K562 (cell line): Measurements from ENCODE around the gene TSPAN14. TPM values are rescaled to one million over a fixed set of nuclear protein-coding genes. Genes with fewer than 3 reads are reported as not detected.

ENCODE experiments used
- ATF4 ChIP-seq: fragments of 450-650 bp; formaldehyde crosslinking; IDR thresholded peaks from 2 replicates; pipeline ENCODE4 v1.4.0; 2022; ENCODE audit warnings: mild to moderate bottlenecking, moderate library complexity
- CEBPG ChIP-seq, 3 experiments: fragments of 200-800 bp in 1 of 3; sonication (Bioruptor generic) in 1 of 3; sonication (generic) in 1 of 3; formaldehyde crosslinking in 1 of 3; IDR thresholded peaks in 2 of 3; conservative IDR thresholded peaks in 1 of 3; 2 replicates each; pipeline versions ENCODE4 v1.6.1 to v1.8.0; 2016 to 2022; ENCODE audit warnings: missing compliant biosample characterization in 2 of 3, missing genetic modification characterization in 2 of 3, mild to moderate bottlenecking in 1 of 3, missing genetic modification reagents in 1 of 3
- DDX20 ChIP-seq: fragments of 450-650 bp; IDR thresholded peaks from 2 replicates; pipeline ENCODE4 v1.6.1; 2016; ENCODE audit warnings: missing genetic modification characterization, low read depth, mild to moderate bottlenecking, missing compliant biosample characterization, moderate library complexity
- ELF2 ChIP-seq: fragments of 250-450 bp; sonication (Bioruptor Pico); IDR thresholded peaks from 2 replicates; pipeline ENCODE4 v1.5.0; 2021; ENCODE audit warnings: mild to moderate bottlenecking
- FOXA3 ChIP-seq, 2 experiments: fragments of 450-650 bp in 1 of 2; sonication (generic) in 1 of 2; formaldehyde crosslinking; IDR thresholded peaks in 1 of 2; conservative IDR thresholded peaks in 1 of 2; 2 replicates each; pipeline versions ENCODE4 v1.4.0 to v1.8.0; 2020 to 2022; ENCODE audit warnings: mild to moderate bottlenecking in 2 of 2, missing genetic modification reagents in 1 of 2
- GABPB2 ChIP-seq: fragments of 250-450 bp; sonication (Bioruptor Pico); conservative IDR thresholded peaks from 2 replicates; pipeline ENCODE4 v1.5.1; 2021; ENCODE audit warnings: mild to moderate bottlenecking
- HNRNPUL1 ChIP-seq: fragments of 200-400 bp; formaldehyde crosslinking; IDR thresholded peaks from 2 replicates; pipeline ENCODE4 v1.6.1; 2017; ENCODE audit warnings: low read length
- NFE2 ChIP-seq: IDR thresholded peaks from 2 replicates; pipeline ENCODE4 v1.6.1; 2014; ENCODE audit warnings: antibody characterized with exemption, low read depth
- NFYB ChIP-seq: IDR thresholded peaks from 2 replicates; pipeline ENCODE4 v1.6.1; 2011; ENCODE audit warnings: mild to moderate bottlenecking, moderate library complexity; ENCODE audit not compliant: insufficient read length; ENCODE audit errors: extremely low read depth
- PCBP1 ChIP-seq: fragments of 200-400 bp; formaldehyde crosslinking; IDR thresholded peaks from 2 replicates; pipeline ENCODE4 v1.6.1; 2018; ENCODE audit warnings: mild to moderate bottlenecking, low read depth, low read length; ENCODE audit not compliant: poor library complexity, severe bottlenecking
- PTRF ChIP-seq: fragments of 450-650 bp; IDR thresholded peaks from 2 replicates; pipeline ENCODE4 v1.6.1; 2016; ENCODE audit warnings: mild to moderate bottlenecking, missing genetic modification characterization, missing compliant biosample characterization
- RBM34 ChIP-seq: fragments of 200-400 bp; formaldehyde crosslinking; IDR thresholded peaks from 2 replicates; pipeline ENCODE4 v1.6.1; 2018; ENCODE audit warnings: low read length, borderline replicate concordance; ENCODE audit not compliant: insufficient read depth
- TFE3 ChIP-seq: fragments of 450-650 bp; formaldehyde crosslinking; IDR thresholded peaks from 2 replicates; pipeline ENCODE4 v1.4.0; 2020; ENCODE audit warnings: mild to moderate bottlenecking, mixed read lengths
- ZKSCAN3 ChIP-seq: fragments of 250-450 bp; sonication (Bioruptor Pico); IDR thresholded peaks from 2 replicates; pipeline ENCODE4 v1.4.0; 2020
- ZNF41 ChIP-seq: fragments of 250-450 bp; sonication (Bioruptor Pico); conservative IDR thresholded peaks from 2 replicates; pipeline ENCODE4 v1.4.0; 2020; ENCODE audit warnings: mild to moderate bottlenecking
- ZNF589 ChIP-seq: fragments of 200-800 bp; sonication (Bioruptor generic); IDR thresholded peaks from 2 replicates; pipeline ENCODE4 v1.6.1; 2016; ENCODE audit warnings: low read depth, missing genetic modification characterization, missing compliant biosample characterization
- ZNF785 ChIP-seq: fragments of 250-450 bp; sonication (Bioruptor Pico); IDR thresholded peaks from 2 replicates; pipeline ENCODE4 v1.4.0; 2020; ENCODE audit warnings: mild to moderate bottlenecking
- polyA plus RNA-seq, 8 experiments: library from polyadenylated mRNA; depleted of rRNA in 4 of 8; stranded (reverse) in 5 of 8; unstranded in 3 of 8; fragments of >200 nt; fragmentation: Nextera tagmentation in 2 of 8; fragmentation: Illumina TruSeq in 1 of 8; extraction: Ambion mirVana in 2 of 8; extraction: Trizol in 1 of 8; gene quantifications; 2 replicates each; pipeline versions ENCODE4 v1.2.1 to v1.2.3, GENCODE V29; 2011 to 2014; ENCODE audit warnings: inconsistent platforms in 1 of 8, missing spikeins in 1 of 8
- total RNA-seq, 7 experiments: library from RNA; depleted of rRNA in 6 of 7; stranded (reverse); fragments of >200 nt in 6 of 7; fragmentation: Illumina TruSeq in 2 of 7; extraction: Trizol in 2 of 7; gene quantifications; 2 replicates each; pipeline versions ENCODE4 v1.2.1 to v1.2.3, GENCODE V29; 2011 to 2021; ENCODE audit warnings: low replicate concordance in 1 of 7
- TF ChIP-seq, protein P1 (sequence below): fragments of 200-400 bp; formaldehyde crosslinking; IDR thresholded peaks from 2 replicates; pipeline ENCODE4 v1.6.1; 2017; ENCODE audit warnings: mild to moderate bottlenecking, low read depth, low read length, moderate library complexity
- TF ChIP-seq, protein P2 (sequence below): fragments of 450-650 bp; formaldehyde crosslinking; IDR thresholded peaks from 2 replicates; pipeline ENCODE4 v1.4.0; 2020; ENCODE audit warnings: mild to moderate bottlenecking, moderate library complexity
- TF ChIP-seq, protein P3 (sequence below): sonication (generic); formaldehyde crosslinking; IDR thresholded peaks from 2 replicates; pipeline ENCODE4 v1.8.1; 2022; ENCODE audit warnings: missing genetic modification reagents

TSPAN14 gene
- total and polyA plus RNA-seq, 9 of the 15 experiments (the other 6 are each of a cell fraction or from before 2014, with no cell fraction given): 5.8 to 92.9 (median 23.3) TPM

DNA sequence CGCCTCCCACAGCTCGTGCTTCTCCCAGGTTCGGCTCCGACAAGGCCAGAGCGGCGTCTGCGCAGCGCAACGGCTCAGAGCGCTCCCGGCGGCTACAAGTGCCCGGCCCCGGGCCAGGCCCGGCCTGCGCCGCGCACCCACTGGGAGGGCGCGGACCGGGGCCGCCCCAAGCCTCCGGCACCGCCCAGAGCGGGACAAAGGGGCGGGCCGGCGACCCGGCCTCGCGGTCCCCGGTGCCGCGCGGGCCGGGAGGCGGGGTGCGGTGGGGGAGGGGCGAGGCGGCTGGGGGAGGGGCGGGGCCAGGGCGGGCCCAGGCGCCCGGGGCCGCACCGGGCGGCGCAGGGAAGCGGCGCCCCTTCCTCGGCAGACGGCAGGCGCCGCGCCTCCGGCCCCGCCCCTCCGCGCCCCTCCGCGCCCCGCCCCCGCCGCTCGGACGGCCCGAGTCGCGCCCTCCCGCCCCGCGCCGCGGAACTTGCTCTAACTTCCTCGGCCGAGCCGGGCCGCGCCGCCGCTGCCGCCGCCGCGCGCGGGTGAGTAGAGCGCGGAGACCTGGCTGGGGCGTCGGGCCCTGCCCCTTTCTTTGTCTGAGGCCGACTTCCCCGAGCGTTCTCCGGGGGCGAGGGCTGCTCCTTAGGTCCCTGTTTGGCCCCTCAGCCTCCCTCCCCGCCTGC lies at the start of gene TSPAN14 (continued):
- TF ChIP-seq, protein P1, sequence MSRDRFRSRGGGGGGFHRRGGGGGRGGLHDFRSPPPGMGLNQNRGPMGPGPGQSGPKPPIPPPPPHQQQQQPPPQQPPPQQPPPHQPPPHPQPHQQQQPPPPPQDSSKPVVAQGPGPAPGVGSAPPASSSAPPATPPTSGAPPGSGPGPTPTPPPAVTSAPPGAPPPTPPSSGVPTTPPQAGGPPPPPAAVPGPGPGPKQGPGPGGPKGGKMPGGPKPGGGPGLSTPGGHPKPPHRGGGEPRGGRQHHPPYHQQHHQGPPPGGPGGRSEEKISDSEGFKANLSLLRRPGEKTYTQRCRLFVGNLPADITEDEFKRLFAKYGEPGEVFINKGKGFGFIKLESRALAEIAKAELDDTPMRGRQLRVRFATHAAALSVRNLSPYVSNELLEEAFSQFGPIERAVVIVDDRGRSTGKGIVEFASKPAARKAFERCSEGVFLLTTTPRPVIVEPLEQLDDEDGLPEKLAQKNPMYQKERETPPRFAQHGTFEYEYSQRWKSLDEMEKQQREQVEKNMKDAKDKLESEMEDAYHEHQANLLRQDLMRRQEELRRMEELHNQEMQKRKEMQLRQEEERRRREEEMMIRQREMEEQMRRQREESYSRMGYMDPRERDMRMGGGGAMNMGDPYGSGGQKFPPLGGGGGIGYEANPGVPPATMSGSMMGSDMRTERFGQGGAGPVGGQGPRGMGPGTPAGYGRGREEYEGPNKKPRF: no peak
- TF ChIP-seq GABPB2 (CRISPR knock-in tag) (no peak), ZNF785 (CRISPR knock-in tag) (no peak), NFE2 (no peak), PCBP1 (no peak), FOXA3 (CRISPR knock-in tag; conservative IDR thresholded peaks at IDR 0.05 in 1 of 2, IDR thresholded peaks at IDR 0.05 in 1 of 2) (no peak), ZKSCAN3 (CRISPR knock-in tag) (no peak), HNRNPUL1 (no peak), NFYB (no peak), ATF4 (no peak; the same call in 1 of the 2 replicates), TFE3 (CRISPR knock-in tag) (no peak), RBM34 (no peak), PTRF (tag) (no peak), CEBPG (CRISPR knock-in tag; IDR thresholded peaks at IDR 0.05) (no peak), CEBPG (tag; conservative IDR thresholded peaks at IDR 0.05 in 1 of 2, IDR thresholded peaks at IDR 0.05 in 1 of 2) (no peak), DDX20 (tag) (no peak), ZNF589 (CRISPR knock-in tag) (no peak), ZNF41 (CRISPR knock-in tag) (no peak), ELF2 (CRISPR knock-in tag) (no peak)
- TF ChIP-seq, protein P2, sequence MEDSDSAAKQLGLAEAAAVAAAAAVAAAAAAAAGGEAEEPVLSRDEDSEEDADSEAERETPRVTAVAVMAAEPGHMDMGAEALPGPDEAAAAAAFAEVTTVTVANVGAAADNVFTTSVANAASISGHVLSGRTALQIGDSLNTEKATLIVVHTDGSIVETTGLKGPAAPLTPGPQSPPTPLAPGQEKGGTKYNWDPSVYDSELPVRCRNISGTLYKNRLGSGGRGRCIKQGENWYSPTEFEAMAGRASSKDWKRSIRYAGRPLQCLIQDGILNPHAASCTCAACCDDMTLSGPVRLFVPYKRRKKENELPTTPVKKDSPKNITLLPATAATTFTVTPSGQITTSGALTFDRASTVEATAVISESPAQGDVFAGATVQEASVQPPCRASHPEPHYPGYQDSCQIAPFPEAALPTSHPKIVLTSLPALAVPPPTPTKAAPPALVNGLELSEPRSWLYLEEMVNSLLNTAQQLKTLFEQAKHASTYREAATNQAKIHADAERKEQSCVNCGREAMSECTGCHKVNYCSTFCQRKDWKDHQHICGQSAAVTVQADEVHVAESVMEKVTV (CRISPR knock-in tag): no peak
- TF ChIP-seq, protein P3, sequence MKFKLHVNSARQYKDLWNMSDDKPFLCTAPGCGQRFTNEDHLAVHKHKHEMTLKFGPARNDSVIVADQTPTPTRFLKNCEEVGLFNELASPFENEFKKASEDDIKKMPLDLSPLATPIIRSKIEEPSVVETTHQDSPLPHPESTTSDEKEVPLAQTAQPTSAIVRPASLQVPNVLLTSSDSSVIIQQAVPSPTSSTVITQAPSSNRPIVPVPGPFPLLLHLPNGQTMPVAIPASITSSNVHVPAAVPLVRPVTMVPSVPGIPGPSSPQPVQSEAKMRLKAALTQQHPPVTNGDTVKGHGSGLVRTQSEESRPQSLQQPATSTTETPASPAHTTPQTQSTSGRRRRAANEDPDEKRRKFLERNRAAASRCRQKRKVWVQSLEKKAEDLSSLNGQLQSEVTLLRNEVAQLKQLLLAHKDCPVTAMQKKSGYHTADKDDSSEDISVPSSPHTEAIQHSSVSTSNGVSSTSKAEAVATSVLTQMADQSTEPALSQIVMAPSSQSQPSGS (CRISPR knock-in tag): no peak
